22Rv1 (cell line): Measurements from ENCODE around the gene FMN1.

Experiments used
- CTCF ChIP-seq: fragments of 450-650 bp; IDR thresholded peaks from 2 replicates; pipeline ENCODE4 v1.5.1; 2017; ENCODE audit warnings: mild to moderate bottlenecking
- ZFX ChIP-seq: fragments of 450-650 bp; IDR thresholded peaks from 2 replicates; pipeline ENCODE4 v1.6.1; 2017; ENCODE audit warnings: antibody characterized with exemption, borderline replicate concordance

- no peak for TF ChIP-seq CTCF
- no peak for TF ChIP-seq ZFX
Observed at GRCh38 chr15:32965897-32966296, 228.6 kb downstream of the FMN1 start.
